Fibroblast of skin of right biceps (primary cell): ENCODE measurements around the gene DNAJB11.
"Not testable (repeated sequence)": the region's sequence is repeated elsewhere in the genome, so short reads cannot be mapped to it uniquely, and the experiment has no call there.

Experiments used
- DNase-seq: peaks from one replicate; pipeline ENCODE4 v3.0.0-alpha.2; 2013

Gene DNAJB11

DNA sequence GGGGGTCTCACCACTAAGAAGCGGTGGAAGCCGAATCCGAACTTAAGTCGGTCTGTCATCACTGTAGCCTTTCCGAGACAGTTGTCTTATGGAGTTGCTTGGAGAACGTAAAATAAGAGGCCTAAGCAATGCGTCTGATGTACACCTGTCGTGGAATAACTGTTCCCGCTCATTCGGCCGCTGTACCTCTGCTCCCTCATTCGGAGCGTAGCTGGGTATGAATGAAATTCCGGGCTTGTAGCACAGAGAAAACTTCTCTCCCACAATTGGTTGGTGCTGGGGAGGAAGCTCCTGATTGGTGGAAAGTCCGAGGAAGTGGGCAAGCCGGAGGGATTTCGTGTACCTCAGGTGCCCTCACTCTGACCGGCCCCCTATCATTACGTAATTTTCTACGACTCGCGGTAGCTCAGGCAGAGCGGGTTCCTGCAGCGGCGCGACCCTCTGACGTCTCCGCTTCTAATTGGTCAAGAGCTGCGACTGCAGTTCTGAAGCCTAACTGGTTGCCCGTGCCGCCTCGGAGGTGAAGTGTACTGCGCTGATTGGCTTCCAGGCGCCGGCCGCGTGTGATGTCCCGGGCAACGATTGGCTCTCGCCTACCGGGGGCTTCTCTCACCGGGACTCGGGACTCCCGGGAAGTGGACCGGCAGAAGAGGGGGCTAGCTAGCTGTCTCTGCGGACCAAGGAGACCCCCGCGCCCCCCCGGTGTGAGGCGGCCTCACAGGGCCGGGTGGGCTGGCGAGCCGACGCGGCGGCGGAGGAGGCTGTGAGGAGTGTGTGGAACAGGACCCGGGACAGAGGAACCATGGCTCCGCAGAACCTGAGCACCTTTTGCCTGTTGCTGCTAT is at the start of gene DNAJB11:
TSS of gene DNAJB11 (plus strand) at position 625 of the 845 bp plus-strand sequence. CDS start at position 803, 178 bp downstream.
- DNase-seq = peak; percentile 100

DNA sequence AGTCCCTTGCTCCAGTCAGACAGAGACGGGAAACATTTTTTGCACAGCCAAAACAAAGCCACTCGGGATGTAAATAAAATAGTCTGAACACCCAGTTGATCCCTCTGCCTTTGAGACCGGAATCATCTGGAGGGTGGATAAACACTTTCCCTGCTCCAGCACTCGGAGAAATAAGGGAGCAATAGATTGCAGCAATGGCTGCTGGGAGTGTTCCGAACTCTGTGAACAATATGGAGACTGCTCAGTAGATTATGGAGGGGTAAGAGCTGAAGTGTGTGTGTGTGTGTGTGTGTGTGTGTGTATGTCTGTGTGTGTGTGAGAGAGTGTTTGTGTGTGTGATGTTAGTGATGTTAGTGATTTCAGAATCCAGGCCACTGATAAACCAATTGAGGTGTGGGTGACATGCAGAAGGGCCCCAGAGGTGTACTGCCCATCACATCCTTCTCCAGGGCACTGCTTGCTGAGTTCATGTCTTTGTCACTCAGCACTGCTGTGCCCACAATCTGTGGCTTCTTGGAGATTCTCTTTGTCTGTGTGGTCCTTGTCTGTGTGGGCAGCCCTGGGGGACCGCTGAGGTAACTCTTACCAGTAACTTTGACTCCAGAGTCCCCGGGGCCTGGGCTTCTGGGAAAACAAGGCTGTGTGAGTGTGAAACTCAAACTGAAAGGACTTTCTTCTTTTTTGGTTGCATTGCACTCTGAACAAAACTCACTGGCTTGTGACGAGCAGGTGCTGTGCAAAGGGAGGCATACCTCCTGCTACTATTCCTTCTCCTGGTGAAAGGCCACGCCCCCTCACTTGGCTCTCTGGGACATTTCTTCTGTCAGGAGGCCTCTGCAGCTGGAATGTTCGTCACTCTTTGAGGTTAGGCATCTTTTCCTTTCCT is 49.3 kb upstream of the DNAJB11 start:
- DNase-seq = no peak

DNA sequence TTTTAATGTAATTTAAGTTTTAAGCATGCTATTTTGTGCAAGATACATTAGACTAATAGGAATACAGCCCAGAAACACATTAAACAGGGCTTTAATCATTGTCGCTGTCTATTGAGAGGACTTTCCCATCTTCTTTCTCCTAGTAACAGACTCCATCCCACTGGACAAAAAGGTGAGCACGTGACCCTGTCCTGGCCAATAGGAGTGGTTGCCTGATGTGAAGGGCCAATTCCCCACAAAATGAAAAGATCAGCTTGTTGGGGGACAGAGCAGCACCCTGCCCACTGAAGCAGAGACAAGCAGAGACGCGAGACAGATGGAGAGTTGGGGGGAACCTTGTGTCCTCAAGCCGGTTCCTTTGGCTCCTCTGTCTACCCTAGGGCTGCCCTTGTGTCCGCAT is 47.5 kb upstream of the DNAJB11 start:
- no peak for DNase-seq

DNA sequence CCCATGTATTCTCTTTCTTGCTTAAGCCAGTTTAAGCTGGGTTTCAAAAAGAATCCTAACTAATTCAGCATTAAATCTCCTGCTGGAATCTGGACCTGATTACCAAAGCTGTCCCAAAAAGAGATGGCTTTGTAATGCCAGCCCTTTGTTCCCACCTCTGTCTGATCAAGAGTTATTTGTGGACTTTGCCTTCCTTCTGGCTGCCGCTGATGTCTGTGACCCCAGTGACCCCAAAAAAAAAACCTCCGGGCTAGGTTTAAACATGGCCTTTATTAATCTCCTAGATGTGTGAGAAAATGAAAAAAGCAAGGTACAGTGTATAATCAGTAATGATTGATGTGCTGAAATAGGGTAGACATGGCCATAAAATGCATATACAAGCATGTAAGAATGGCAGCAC is 47.1 kb upstream of the DNAJB11 start:
- no peak for DNase-seq

DNA sequence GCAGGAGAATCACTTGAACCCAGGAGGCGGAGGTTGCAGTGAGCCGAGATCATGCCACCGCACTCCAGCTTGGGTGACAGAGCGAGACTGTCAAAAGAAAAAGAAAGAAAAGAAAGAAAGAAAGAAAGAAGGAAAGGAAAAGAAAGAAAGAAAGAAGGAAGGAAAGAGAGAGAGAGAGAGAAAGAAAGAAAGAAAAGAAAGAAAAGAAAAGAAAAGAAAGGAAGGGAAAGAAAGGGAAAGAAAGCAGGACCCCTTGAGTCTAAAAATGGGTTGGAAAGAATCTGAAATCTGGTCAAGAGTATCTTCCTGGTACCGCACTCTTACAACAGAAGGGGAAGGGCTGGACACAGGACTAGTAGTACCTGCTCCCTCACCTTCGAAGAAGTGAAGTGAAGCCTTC is 45.9 kb upstream of the DNAJB11 start:
- no peak for DNase-seq

DNA sequence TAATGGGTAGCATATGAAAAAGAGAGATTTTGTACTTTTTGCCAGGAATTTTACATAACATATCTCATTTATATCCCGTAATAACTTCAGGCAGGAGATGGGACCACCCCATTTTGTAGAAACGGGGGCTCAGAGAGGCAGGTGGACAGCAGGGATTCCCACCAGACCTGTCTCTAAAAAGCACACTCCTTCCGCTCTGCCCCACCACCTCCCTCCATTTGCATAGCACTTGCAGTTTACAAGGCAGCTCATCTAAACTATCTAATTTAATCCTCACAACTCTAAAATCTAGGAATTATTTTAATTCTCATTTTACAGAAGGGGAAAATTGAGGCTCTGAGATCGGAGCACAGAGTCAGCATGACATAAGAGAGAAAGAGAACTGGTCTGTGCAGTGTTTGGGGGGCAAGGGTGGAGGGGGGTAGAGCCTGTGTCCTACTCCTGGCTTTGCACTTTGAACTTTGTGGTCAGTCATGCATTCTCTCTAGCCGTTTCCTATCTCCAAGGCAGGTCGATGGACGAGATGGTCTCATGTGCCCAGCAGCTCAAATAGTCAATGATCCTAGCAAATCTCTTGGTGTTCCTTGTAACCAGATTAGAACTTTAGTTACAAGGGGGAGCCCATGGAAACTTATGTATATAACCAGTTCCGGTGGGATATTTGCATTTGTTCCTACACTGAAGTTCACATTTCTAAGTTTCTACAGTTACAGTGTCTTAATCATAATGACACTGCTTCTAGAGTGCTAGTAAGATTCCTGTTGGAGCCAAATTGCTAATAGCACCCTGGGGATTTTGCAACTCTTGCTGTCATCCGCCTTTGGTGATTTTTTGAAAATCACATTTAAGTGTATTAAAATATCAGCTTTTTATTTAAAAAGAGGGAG is 44.9 kb upstream of the DNAJB11 start:
- no peak for DNase-seq

DNA sequence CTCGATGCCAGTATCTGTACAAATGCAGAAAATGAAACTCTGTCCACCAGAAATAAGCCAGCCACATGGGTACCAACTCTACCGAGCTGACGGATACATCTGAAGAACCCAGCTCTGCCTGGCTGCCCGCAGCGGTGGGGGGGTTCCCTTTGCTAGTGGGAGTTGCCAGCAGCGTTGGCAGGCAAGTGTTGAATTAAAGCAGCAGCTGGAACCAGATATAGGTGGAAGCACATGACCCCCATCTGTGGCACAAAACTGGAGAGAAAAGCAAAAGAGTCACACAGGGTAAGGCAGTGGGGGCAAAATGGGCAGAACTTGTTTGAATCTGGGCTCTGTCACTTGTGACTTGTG is 44.3 kb upstream of the DNAJB11 start:
- no peak for DNase-seq

DNA sequence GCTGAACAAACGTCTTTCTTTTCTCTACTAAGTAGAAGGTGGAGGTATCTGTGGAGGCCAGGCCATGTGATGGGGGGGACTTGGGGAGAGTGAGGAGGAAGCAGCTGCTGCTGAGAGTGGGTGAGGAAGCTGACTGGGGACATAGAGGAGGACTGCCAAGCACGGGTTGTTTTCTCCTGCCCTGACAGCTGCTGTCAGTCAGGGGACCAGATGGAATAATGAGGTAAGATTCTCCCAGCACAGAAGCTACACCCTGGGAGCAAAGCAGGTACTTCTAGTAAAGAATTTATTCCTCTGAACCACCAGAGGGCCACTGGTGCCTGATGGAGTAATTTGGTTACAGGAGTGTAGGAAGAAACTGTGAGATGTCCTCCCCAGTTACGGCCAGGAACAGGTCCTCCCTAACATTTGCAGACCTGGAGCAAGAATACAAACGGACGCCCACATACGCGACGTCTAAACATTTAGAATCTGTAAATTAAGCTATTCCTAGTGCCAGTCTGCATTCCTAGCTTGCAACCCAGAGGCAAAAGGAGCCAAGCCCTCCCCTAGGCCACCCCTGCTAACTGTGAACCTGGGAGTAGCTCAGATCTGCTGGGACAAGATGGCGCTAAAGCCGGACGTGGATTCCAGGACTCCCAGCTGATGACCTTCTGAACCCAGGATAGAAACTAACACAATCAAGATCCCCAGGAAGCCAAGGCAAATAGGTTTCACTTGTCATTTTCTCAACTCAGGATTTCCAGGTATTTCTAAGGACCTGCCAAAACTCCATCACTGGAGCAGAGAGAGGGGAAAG is 41.1 kb upstream of the DNAJB11 start:
- DNase-seq = no peak

DNA sequence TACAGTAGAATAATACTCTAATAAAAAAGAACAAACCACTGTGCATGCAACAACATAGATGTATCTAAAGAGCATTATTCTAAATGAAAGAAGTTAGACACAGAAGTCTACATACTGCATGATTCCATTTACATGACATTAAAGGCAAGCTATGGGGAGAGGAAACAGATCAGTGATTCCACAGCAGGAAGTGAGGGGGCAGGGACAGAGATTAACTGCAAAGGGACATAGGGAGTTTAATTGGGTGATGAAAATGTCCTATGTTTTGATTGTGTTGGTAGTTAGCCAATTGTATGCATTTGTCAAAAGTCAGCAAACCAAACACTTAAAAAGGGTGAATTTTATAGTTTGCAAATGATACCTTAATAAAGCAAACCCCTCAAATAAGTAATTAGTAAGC is 40.1 kb upstream of the DNAJB11 start:
- peak; percentile 9 for DNase-seq

DNA sequence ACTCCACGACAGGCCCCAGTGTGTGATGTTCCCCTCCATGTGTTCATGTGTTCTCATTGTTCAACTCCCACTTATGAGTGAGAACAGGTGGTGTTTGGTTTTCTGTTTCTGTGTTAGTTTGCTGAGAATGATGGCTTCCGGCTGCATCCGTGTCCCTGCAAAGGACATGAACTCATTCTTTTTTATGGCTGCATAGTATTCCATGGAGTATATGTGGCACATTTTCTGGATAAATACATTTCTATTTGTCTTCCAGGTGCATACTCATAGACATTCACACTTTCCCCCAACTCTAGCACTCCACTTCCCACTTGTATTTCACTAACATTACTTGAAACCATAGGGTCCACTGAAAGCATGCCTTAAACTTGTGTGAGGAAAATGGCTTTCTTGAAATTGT is 38.8 kb upstream of the DNAJB11 start:
- not testable (repeated sequence) for DNase-seq

DNA sequence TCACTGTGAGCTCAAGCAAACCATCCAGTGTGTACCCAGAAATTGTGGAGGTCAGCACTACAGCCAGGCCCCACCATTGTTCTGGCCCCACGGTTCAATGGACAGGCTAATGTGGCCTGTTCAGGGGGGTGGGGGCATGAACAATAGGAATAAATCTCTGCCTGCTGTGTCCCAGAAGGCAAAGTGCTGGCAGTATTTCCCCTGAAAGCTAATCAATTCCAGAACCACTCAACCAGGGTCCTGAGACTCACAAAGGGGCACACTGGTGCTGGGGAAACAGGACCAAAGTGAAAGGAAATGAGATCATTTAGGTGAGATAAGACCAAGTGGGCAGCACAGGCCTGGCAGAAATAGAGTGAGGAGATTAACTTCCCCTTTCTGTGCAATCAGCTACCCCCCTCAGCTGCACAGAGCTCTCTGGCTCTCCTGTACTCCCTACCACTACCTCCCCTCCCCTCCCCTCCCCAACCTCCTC is 37.9 kb upstream of the DNAJB11 start:
- DNase-seq = no peak

DNA sequence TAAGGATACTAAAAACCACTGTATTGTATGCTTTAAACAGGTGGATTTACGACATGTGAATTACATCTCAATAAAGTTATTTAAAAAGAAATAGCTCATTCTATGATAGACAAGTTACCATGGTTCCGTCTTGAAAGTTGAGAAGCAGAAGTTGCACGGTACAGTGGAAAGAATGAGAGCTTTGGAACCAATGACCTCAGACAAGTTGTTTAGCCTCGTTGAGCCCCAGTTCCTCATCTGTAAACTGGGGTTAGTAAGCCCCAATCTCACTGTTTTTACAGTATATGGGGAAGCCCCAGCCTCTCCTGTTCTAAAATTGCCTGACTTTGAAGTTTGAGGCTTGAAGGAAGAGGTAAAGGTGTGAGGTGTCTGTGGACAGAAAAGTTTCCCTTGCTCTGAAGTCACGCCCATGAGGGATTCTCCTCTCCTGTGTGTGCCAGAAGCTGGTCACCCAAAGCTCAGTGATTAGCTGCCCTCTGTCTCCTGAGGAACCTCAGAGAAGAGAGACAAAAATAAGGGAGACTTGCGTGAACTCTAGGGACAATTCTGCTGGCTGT is 36.3 kb upstream of the DNAJB11 start:
- DNase-seq = no peak

DNA sequence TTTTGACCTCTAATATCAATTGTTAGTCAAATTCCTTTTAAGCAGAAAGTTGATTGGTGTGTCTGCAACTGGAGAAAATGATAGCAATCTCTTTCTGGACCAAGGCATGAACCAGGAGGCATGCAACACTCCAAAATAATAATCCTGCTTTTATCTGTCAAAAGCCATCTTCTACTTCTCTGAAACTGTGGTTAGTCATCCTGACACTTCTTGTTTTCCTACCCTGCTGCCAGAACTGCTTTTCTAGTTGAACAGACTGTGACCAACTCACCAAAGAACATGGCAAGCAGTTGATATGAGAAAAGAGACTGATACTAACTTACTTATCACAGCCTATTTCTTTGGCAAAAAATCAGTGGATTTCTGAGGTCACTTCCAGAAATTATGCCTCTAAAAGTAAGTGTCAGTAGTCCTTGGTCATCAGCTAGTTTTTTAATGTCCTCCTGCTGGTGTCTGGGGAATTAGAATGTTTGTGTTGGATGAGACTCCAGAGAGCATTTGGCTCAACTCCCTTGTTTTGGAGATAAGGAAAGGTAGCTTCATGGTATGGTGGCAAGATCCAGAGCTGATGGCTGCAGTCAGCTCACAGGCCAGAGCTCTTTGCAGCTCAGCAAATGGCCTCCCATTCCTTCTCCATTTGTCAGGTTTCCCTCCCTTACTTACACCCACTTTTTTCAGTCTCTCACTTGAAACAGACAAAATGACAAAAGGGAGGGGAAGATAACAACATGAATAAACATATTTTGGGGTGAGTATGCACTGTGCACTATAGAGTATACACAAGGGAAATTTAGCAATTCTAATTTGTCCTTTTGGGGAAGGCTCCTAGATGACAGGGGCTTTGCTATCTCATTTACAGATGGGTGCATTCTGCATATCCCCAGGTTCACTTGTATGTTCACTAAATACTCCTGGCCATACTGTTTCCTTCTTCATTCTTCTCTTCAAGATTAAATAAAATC is 33.4 kb upstream of the DNAJB11 start:
- DNase-seq = peak; percentile 30

DNA sequence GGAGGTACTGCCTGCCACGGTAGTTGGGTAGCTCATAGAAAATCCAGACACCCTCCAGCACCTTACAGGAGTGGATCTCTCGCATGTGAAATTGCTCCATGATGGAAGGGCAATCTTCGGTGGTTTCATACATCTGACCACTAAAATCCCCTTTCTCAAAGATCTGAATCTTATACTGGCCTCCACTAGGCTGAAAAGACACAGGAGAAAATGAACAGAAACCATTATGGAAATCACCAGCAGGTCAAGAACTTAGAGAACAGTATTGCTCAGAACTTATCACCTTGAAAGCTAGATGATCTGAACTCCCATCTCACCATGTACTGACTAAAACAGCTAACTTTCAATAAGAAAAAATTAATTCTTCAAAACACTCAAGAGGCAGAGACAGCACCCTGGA is 31.7 kb upstream of the DNAJB11 start:
- DNase-seq = no peak

DNA sequence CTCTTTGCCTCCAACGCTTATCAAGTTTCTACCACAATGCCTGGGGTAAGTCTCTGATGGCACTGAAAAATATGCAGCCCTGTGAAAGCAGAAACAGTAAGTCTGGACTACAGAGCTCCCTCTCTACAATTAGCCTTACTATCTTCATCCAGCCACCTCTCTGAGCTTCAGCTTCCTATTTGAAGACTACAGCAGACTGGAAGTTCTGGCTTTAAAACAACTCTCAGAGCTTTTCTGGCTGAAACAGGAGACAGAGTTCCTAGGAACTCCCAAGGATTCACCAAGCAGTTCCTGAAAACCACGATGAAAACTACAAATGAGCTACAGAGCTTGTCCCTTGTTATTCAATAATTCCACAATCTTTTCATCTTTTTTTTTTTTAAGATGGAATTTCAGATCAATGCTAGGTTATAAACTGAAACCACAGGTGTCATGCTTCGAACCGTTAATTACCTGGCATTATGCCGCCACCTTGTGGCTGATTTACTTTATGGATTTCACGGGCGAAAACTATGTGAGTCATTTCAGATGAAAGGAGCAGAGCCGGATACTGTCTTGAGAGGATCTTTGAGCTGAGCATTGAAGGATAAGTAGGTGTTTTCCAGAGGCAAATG is 30.2 kb upstream of the DNAJB11 start:
- peak; percentile 74 for DNase-seq

DNA sequence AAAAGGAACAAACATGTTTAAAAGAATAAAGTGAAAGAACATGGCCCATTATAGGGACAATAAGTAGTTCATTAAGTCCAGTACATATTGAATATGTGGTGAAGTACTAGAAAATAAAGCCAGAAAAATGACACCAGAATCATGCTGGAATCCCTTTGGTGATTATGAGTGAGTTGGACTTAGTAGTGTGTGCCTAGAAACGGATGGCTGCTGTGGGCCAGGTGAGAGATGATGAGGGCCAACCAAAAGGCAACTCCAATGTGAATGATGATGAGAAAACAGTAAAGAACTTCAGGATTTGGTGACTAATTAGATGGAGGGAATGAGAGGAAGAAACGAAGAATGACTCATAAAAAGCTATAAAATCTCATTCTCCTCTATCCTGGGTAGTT is 29.7 kb upstream of the DNAJB11 start:
- peak; percentile 49 for DNase-seq

DNA sequence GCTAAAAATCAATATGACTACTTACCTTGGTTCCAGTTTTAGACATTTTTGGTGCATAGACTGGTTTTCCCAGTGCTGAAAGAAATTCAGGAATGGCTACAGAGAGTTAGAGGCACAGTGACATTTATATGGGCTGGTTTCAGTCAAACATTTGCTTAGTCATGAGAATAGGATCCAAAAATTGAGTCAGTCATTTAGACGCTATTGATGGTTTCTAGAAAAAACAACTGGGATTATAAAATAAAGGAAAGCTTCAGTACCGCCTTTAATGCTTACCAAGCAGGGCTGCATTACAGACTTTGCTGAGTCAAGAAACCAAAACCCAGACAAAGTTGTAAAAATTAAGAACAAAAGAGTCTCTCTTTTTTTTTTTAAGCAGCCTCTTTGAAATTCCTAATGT is 26.2 kb upstream of the DNAJB11 start, which contains the start of gene CRYGS:
TSS of gene CRYGS (minus strand) at position 100 of the 400 bp plus-strand sequence. CDS start at position 46, 54 bp downstream.
- peak; percentile 18 for DNase-seq

DNA sequence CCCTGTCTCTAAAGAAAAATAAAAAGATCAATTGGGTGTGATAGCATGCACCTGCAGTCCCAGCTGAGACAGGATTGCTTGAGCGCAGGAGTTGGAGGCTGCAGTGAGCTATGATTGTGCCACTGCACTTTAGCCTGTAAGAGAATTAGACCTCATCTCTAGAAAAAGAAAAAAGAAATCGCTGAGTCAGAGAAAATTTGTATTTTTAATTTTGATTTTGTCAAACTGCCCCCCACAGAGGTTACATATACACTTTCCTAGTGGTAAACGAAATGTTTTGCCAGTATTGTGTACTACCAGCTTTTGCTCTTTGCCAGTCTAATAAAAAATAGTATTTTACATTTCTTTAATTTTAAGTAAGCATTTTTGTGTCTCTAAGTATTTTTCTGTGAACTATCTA is 21.0 kb upstream of the DNAJB11 start:
- DNase-seq = no peak

DNA sequence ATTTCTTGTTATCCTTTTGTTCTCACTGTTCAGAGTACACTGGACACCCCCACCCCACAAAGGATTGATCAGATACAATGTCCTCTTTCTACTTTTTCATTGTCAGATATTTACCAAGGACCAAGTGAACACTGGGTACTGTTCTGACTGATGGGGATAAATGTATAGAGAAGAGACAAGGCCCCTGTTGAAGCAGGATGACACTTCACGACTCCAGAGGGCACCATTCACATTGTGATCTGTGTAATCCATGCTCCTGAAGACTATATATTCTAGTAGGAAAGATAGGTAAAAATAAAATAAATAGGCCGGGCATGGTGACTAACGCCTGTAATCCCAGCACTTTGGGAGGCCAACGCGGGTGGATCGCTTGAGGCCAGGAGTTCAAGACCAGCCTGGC is 19.1 kb upstream of the DNAJB11 start:
- DNase-seq = no peak
